Mononuclear cell (primary cell): ENCODE data around the gene ZEB2. TPM values are rescaled to one million over a fixed set of nuclear protein-coding genes. Genes with fewer than 3 reads are reported as not detected.

Experiments used
- H3K27me3 ChIP-seq: 2 replicates; pipeline ENCODE4 v1.6.0; 2011; ENCODE audit warnings: low read length, control low read depth; ENCODE audit not compliant: insufficient read depth
- H3K4me1 ChIP-seq: 2 replicates; pipeline ENCODE4 v1.5.1; 2011; ENCODE audit warnings: mild to moderate bottlenecking, low read length, control low read depth; ENCODE audit not compliant: insufficient read depth
- H3K4me3 ChIP-seq: 2 replicates; pipeline ENCODE4 v1.5.1; 2011; ENCODE audit warnings: mild to moderate bottlenecking, low read length, moderate library complexity
- H3K9me3 ChIP-seq: 2 replicates; pipeline ENCODE4 v1.5.1; 2011; ENCODE audit warnings: low read depth, mild to moderate bottlenecking, control low read depth, low read length
- total RNA-seq: library from RNA; depleted of rRNA; stranded (reverse); fragments of >200 nt; gene quantifications from one replicate; pipeline ENCODE4 v1.2.3, GENCODE V29; 2012

The ZEB2 gene
- total RNA-seq, 1 donor: 511 TPM

- Histone ChIP-seq H3K4me1 (peaks cover 15% of the 10 kb centered on the region), H3K4me3 (no peak overlapping the region), H3K9me3 (no peaks in the 10 kb centered on the region), H3K27me3 (no peaks in the 10 kb centered on the region)
These were observed 185.4 kb downstream of the ZEB2 start for GRCh38 chr2:144334551-144334950.
